Hippocampal formation (tissue), 2 donors: ENCODE measurements around the gene JMJD4.

Experiments
- DNase-seq, 2 donors: peaks; one replicate each; lab custom pipeline; 2025; lab: John Stamatoyannopoulos, UW

Gene JMJD4

GRCh38 chr1:227749916-227750710, 15.0 kb upstream of the JMJD4 start:
- no peak for DNase-seq

- no peak for DNase-seq
These were observed 14.1 kb upstream of the JMJD4 start for GRCh38 chr1:227749225-227749624.

- DNase-seq, result no peak
These were observed 13.5 kb upstream of the JMJD4 start for GRCh38 chr1:227748496-227749182.

- no peak for DNase-seq
These were observed 12.9 kb upstream of the JMJD4 start for GRCh38 chr1:227747948-227748495.

- DNase-seq, result no peak
These were observed 12.3 kb upstream of the JMJD4 start for GRCh38 chr1:227747382-227747781.

GRCh38 chr1:227746676-227747075, 11.6 kb upstream of the JMJD4 start:
- no peak for DNase-seq

GRCh38 chr1:227745568-227746265, 10.6 kb upstream of the JMJD4 start:
- DNase-seq, result no peak

GRCh38 chr1:227744668-227745067, 9.6 kb upstream of the JMJD4 start:
- DNase-seq, result no peak

GRCh38 chr1:227742738-227743715, 7.9 kb upstream of the JMJD4 start:
- no peak for DNase-seq

- no peak for DNase-seq
These were observed 6.2 kb upstream of the JMJD4 start for GRCh38 chr1:227741166-227741870.

- DNase-seq, result no peak
These were observed 5.4 kb upstream of the JMJD4 start for GRCh38 chr1:227740401-227740960.

GRCh38 chr1:227739636-227740035, 4.5 kb upstream of the JMJD4 start:
- DNase-seq, result no peak

GRCh38 chr1:227738820-227739219, 3.7 kb upstream of the JMJD4 start:
- DNase-seq, result no peak

GRCh38 chr1:227736814-227737432, 1.8 kb upstream of the JMJD4 start:
- DNase-seq, result no peak

- DNase-seq, result no peak
These were observed 610 bp upstream of the JMJD4 start for GRCh38 chr1:227735539-227736285.

GRCh38 chr1:227734546-227734855, 601 bp downstream of the JMJD4 start:
- no peak for DNase-seq

GRCh38 chr1:227733751-227734545, 1.2 kb downstream of the JMJD4 start:
- no peak for DNase-seq

- DNase-seq, result no peak
These were observed 1.8 kb downstream of the JMJD4 start for GRCh38 chr1:227733309-227733705.
